Stimulated activated CD8-positive, alpha-beta memory T cell treated with anti-CD3 and anti-CD28 coated beads, Interleukin-12 subunit alpha, Interleukin-12 subunit beta, amount 100 ng/mL, for 1 hour (primary cell): ENCODE data around the gene NMUR2.

ENCODE experiments used
- DNase-seq: peaks from one replicate; pipeline ENCODE4 v3.0.0-alpha.2; 2020; ENCODE audit warnings: low read depth

NMUR2 gene

GRCh38 chr5:152405145-152405544, at the start of gene NMUR2:
Gene NMUR2 (minus strand): TSS chr5:152405279. CDS start chr5:152405113, 166 bp downstream.
- no peak for DNase-seq

- no peak for DNase-seq
Observed at GRCh38 chr5:152443935-152444334, 38.9 kb upstream of the NMUR2 start.

- DNase-seq, result no peak
Observed at GRCh38 chr5:152439791-152440190, 34.7 kb upstream of the NMUR2 start.

GRCh38 chr5:152437866-152438265, 32.8 kb upstream of the NMUR2 start:
- no peak for DNase-seq

- no peak for DNase-seq
Observed at GRCh38 chr5:152427721-152428120, 22.6 kb upstream of the NMUR2 start.

- no peak for DNase-seq
Observed at GRCh38 chr5:152425083-152425482, 20.0 kb upstream of the NMUR2 start.

- DNase-seq, result no peak
Observed at GRCh38 chr5:152424501-152424900, 19.4 kb upstream of the NMUR2 start.

- no peak for DNase-seq
Observed at GRCh38 chr5:152422081-152422480, 17.0 kb upstream of the NMUR2 start.

- no peak for DNase-seq
Observed at GRCh38 chr5:152412129-152412528, 7.0 kb upstream of the NMUR2 start.

GRCh38 chr5:152406082-152406481, 1.0 kb upstream of the NMUR2 start:
- no peak for DNase-seq

- DNase-seq, result no peak
Observed at GRCh38 chr5:152404494-152404893, 585 bp downstream of the NMUR2 start.

GRCh38 chr5:152403046-152403445, 2.0 kb downstream of the NMUR2 start:
- DNase-seq, result no peak

- no peak for DNase-seq
Observed at GRCh38 chr5:152400846-152401245, 4.2 kb downstream of the NMUR2 start.

- no peak for DNase-seq
Observed at GRCh38 chr5:152397581-152397980, 7.5 kb downstream of the NMUR2 start.

- DNase-seq, result no peak
Observed at GRCh38 chr5:152393441-152393840, 11.6 kb downstream of the NMUR2 start.

- no peak for DNase-seq
Observed at GRCh38 chr5:152389208-152389849, 15.8 kb downstream of the NMUR2 start.

GRCh38 chr5:152388610-152389009, 16.5 kb downstream of the NMUR2 start:
- no peak for DNase-seq

GRCh38 chr5:152380415-152381123, 24.5 kb downstream of the NMUR2 start:
- DNase-seq, result no peak

GRCh38 chr5:152379331-152379730, 25.7 kb downstream of the NMUR2 start:
- DNase-seq, result no peak

- DNase-seq, result no peak
Observed at GRCh38 chr5:152378730-152379129, 26.3 kb downstream of the NMUR2 start.

GRCh38 chr5:152376886-152377285, 28.2 kb downstream of the NMUR2 start:
- no peak for DNase-seq

GRCh38 chr5:152374711-152375275, 30.3 kb downstream of the NMUR2 start:
- no peak for DNase-seq

GRCh38 chr5:152372875-152373274, 32.2 kb downstream of the NMUR2 start:
- DNase-seq, result no peak
